ENCODE results near the gene CLNK. TPM values are rescaled to one million over a fixed set of nuclear protein-coding genes. Genes with fewer than 3 reads are reported as not detected.

Gene CLNK, protein sequence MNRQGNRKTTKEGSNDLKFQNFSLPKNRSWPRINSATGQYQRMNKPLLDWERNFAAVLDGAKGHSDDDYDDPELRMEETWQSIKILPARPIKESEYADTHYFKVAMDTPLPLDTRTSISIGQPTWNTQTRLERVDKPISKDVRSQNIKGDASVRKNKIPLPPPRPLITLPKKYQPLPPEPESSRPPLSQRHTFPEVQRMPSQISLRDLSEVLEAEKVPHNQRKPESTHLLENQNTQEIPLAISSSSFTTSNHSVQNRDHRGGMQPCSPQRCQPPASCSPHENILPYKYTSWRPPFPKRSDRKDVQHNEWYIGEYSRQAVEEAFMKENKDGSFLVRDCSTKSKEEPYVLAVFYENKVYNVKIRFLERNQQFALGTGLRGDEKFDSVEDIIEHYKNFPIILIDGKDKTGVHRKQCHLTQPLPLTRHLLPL
- polyA plus RNA-seq (2012; ENCODE audit: insufficient read length, low read depth) = not detected

DNA sequence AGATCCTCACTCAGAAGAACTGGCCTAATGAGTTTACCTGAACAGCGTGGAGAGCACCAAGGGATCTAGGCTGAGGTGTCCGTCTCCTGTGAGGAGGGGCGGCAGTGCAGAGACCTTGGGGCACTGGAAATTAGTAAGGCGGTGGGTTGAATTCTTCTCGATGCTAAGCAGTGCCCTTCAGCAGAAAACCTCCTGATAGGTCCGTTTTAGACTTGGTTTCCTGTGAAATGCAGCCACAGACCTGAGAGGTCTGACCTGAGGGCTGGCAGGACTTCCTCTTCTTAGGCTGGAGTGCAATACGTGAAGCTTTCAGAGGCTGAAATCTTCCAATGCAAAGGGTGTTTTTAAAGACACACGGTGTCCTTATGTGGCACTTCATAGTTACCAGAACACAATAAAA is at the start of gene CLNK:
Gene CLNK, minus strand, starts transcription at position 138 of the 400 bp plus-strand sequence. CDS start 16,899 bp downstream, outside the sequence.
- TF ChIP-seq, protein P1, sequence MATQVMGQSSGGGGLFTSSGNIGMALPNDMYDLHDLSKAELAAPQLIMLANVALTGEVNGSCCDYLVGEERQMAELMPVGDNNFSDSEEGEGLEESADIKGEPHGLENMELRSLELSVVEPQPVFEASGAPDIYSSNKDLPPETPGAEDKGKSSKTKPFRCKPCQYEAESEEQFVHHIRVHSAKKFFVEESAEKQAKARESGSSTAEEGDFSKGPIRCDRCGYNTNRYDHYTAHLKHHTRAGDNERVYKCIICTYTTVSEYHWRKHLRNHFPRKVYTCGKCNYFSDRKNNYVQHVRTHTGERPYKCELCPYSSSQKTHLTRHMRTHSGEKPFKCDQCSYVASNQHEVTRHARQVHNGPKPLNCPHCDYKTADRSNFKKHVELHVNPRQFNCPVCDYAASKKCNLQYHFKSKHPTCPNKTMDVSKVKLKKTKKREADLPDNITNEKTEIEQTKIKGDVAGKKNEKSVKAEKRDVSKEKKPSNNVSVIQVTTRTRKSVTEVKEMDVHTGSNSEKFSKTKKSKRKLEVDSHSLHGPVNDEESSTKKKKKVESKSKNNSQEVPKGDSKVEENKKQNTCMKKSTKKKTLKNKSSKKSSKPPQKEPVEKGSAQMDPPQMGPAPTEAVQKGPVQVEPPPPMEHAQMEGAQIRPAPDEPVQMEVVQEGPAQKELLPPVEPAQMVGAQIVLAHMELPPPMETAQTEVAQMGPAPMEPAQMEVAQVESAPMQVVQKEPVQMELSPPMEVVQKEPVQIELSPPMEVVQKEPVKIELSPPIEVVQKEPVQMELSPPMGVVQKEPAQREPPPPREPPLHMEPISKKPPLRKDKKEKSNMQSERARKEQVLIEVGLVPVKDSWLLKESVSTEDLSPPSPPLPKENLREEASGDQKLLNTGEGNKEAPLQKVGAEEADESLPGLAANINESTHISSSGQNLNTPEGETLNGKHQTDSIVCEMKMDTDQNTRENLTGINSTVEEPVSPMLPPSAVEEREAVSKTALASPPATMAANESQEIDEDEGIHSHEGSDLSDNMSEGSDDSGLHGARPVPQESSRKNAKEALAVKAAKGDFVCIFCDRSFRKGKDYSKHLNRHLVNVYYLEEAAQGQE (IDR thresholded peaks at IDR 0.05; ENCODE audit: insufficient read depth in 1 of 2, low read depth in 2 of 2, low read length in 2 of 2) = no peak
- TF ChIP-seq SIN3A (IDR thresholded peaks at IDR 0.05; ENCODE audit: borderline replicate concordance, insufficient read depth, low read length) (no peak), TAF1 (IDR thresholded peaks at IDR 0.05; ENCODE audit: borderline replicate concordance, insufficient read depth, low read length) (no peak), FOXP2 (optimal IDR thresholded peaks at IDR 0.05; ENCODE audit: borderline replicate concordance, extremely low read depth, extremely low read length, insufficient read depth) (no peak), POLR2AphosphoS5 (IDR thresholded peaks at IDR 0.05; ENCODE audit: low read depth, low read length) (no peak)

DNA sequence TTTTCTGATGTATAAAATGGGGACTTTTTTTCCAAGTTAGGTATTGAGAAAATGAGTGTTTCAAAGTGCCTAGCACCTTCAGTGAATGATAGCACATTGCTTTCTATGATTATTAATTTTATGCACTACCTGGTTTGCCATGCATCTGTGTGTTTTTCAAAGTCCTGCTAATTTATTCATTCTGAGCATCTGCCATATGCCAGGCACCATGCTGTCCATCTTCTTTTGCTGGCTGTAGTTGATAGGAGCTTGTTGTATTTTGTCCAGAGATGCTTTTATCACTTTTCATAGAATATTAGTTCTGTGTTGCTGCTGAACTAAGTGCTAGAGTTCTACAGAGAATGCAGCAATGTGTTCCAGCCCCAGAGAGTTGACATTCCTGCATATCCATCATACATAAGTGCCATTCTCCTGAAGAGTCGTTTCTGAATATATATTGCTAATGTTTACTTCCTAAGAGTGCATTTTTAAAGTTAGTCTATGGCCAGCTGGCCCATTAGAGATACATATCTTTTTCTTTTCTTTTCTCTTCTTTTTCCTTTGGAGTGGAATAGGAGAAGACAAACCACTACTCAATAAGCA is 49.0 kb upstream of the CLNK start:
- TF ChIP-seq, protein P1 (IDR thresholded peaks at IDR 0.05; ENCODE audit: insufficient read depth in 1 of 2, low read depth in 2 of 2, low read length in 2 of 2) = no peak
- no peak for TF ChIP-seq FOXP2 (optimal IDR thresholded peaks at IDR 0.05; ENCODE audit: borderline replicate concordance, extremely low read depth, extremely low read length, insufficient read depth)
- no peak for TF ChIP-seq SIN3A (IDR thresholded peaks at IDR 0.05; ENCODE audit: borderline replicate concordance, insufficient read depth, low read length)
- TF ChIP-seq TAF1 (IDR thresholded peaks at IDR 0.05; ENCODE audit: borderline replicate concordance, insufficient read depth, low read length) = no peak
- TF ChIP-seq POLR2AphosphoS5 (IDR thresholded peaks at IDR 0.05; ENCODE audit: low read depth, low read length) = no peak

DNA sequence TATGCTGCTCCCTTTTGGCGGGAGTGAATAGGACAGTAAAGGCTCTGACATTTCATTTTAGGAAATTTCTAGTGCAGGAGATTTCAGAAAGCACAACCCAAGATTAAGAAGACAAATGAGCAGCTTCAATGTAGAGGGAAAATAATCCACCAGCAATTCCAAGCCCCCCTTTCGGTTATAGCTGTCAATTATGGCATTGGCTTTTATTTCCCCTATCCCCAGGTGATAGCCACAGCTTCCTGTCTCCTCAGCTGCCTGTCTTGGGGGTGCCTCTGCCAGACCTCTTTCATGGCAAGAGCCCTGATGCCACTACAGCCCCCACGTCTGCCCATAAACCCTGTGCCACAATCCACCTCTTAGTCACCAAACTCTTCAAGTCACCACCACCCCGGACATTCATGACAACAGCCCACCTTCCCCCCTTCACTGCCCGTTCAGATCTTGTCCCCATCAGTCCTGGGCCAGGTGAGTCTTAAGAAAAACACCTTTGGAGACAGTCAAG is 48.4 kb upstream of the CLNK start:
- TF ChIP-seq, protein P1 (IDR thresholded peaks at IDR 0.05; ENCODE audit: insufficient read depth in 1 of 2, low read depth in 2 of 2, low read length in 2 of 2) = no peak
- no peak for TF ChIP-seq POLR2AphosphoS5 (IDR thresholded peaks at IDR 0.05; ENCODE audit: low read depth, low read length)
- no peak for TF ChIP-seq SIN3A (IDR thresholded peaks at IDR 0.05; ENCODE audit: borderline replicate concordance, insufficient read depth, low read length)
- no peak for TF ChIP-seq TAF1 (IDR thresholded peaks at IDR 0.05; ENCODE audit: borderline replicate concordance, insufficient read depth, low read length)
- TF ChIP-seq FOXP2 (optimal IDR thresholded peaks at IDR 0.05; ENCODE audit: borderline replicate concordance, extremely low read depth, extremely low read length, insufficient read depth) = no peak

DNA sequence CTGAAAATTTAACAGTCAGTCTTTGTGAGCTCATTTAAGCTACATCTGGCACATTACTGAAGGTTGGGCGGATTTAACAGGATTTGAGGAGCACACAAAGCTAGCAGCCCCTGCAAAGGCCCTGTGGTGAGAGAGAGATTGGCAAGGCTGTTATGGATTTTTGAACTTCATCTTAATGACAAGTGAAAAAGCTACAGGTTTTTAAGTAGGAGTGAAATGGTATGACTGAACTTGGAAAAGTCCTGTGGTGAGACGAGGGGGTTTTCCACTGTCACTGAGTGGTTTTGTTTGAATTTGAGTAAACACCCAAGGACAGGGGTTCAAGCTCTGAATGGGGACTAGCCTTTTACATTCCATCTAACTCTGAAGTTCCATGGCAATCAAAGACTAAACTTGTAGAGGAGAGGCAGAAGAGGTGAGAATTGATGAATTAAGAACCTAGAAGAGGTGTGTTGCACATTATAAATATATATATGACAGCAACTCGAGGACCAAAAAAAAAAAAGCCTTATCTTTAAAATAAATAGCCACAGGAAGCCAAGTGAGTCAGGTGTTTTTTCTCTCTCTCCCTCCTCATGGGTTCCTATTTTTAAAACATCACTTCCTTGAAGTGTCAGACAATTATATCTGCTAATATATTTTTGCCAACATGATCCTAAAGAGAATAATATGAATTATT is 47.8 kb upstream of the CLNK start:
- TF ChIP-seq TAF1 (IDR thresholded peaks at IDR 0.05; ENCODE audit: borderline replicate concordance, insufficient read depth, low read length) = no peak
- TF ChIP-seq, protein P1 (IDR thresholded peaks at IDR 0.05; ENCODE audit: insufficient read depth in 1 of 2, low read depth in 2 of 2, low read length in 2 of 2) = no peak
- TF ChIP-seq FOXP2 (optimal IDR thresholded peaks at IDR 0.05; ENCODE audit: borderline replicate concordance, extremely low read depth, extremely low read length, insufficient read depth) = no peak
- TF ChIP-seq POLR2AphosphoS5 (IDR thresholded peaks at IDR 0.05; ENCODE audit: low read depth, low read length) = no peak
- TF ChIP-seq SIN3A (IDR thresholded peaks at IDR 0.05; ENCODE audit: borderline replicate concordance, insufficient read depth, low read length) = no peak

Data from PFSK-1 (cell line).